Mucosa of rectum (tissue), 2 donors: ENCODE data around the gene CA4.
"Not testable (repeated sequence)": the region's sequence is repeated elsewhere in the genome, so short reads cannot be mapped to it uniquely, and the experiment has no call there.

Experiments
- H3K27ac ChIP-seq, 2 donors: one replicate each; pipeline ENCODE4 v1.7.0; 2013; ENCODE audit warnings: inconsistent platforms in 2 of 2, low read depth in 2 of 2, low read length in 2 of 2
- H3K27me3 ChIP-seq, 2 donors: one replicate each; pipeline ENCODE4 v1.7.0; 2013; ENCODE audit warnings: low read length in 2 of 2; ENCODE audit not compliant: control insufficient read depth in 2 of 2, insufficient read depth in 2 of 2
- H3K36me3 ChIP-seq, 2 donors: one replicate each; pipeline ENCODE4 v1.7.0; 2013; ENCODE audit warnings: low read length in 2 of 2; ENCODE audit not compliant: control insufficient read depth in 2 of 2, insufficient read depth in 2 of 2
- H3K4me1 ChIP-seq, 2 donors: one replicate each; pipeline ENCODE4 v1.7.0; 2013; ENCODE audit warnings: low read length in 2 of 2, mild to moderate bottlenecking in 1 of 2; ENCODE audit not compliant: control insufficient read depth in 2 of 2, insufficient read depth in 2 of 2
- H3K4me3 ChIP-seq, 2 donors: one replicate each; pipeline ENCODE4 v1.7.0; 2013; ENCODE audit warnings: low read length in 2 of 2
- H3K9ac ChIP-seq, 2 donors: one replicate each; pipeline ENCODE4 v1.7.0; 2013; ENCODE audit warnings: low read length in 2 of 2, low read depth in 1 of 2, mild to moderate bottlenecking in 1 of 2
- H3K9me3 ChIP-seq, 2 donors: one replicate each; pipeline ENCODE4 v1.7.0; 2013; ENCODE audit warnings: low read length in 2 of 2; ENCODE audit not compliant: control insufficient read depth in 2 of 2
- donor health status: healthy.
- donor health status: Normal muscosa, but diverticular disease.

CA4 gene

DNA sequence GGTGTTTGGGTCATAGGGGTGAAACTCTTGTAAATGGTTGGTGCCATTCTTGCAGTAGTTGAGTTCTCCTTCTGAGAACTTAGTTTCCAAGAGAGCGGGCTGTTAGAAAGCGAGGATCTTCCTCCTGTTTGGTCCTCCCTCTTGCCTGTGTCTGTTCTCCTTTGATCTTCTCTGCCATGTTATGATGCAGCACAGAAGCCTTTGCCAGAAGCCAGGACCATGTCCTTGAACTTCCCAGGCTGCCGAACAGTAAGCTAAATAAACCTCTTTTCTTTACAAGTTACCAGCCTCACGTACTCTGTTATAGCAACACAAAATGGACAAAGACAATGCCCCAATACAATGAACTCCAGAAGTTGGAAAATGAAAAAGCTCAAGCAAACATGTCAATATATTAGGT lies 40.3 kb downstream of the CA4 start:
- H3K36me3 ChIP-seq, H3K27ac ChIP-seq, H3K9ac ChIP-seq, H3K4me3 ChIP-seq, H3K4me1 ChIP-seq, H3K9me3 ChIP-seq, H3K27me3 ChIP-seq: not testable (repeated sequence)

DNA sequence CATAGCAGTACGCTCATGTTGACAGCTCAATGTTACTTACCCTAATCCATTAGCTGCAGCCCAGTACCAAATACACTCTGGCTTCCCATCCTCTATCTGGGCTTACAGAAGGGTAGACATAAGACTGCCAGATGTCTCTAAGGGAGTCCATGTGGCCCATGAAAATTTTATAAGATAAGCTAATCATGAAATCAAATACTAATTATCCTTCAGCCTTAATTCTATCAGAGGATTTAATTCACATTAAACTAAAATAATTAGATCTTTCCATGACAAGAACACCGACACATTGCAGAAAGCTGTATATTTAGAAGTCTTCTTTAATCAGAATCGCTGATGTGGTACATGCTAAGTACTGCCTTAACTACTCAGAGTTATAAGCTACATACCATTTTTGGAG lies 43.3 kb downstream of the CA4 start:
- H3K9me3 ChIP-seq, H3K9ac ChIP-seq, H3K4me3 ChIP-seq, H3K27ac ChIP-seq, H3K27me3 ChIP-seq, H3K4me1 ChIP-seq: not testable (repeated sequence)
- peaks cover 4 to 14% of the 10 kb centered on the region in 2 donors for H3K36me3 ChIP-seq

DNA sequence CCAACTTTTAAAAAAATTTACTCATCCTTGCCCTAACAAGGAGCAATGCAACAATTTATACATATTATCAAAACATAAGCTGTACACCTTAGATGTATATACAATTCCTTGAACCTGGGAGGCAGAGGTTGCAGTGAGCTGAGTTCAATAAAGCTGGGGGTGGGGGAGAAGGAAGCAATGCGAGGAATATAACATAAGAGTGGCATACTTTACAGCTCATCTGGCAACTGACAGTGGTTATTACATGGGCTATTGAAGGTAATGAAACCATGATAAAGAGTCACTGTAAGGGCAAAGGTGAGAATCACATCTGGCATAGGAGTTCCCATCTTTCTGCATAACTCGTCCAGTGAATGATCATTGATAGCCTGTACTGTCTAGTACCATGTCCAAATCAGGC lies 43.7 kb downstream of the CA4 start:
- H3K36me3 ChIP-seq: peaks cover 4 to 14% of the 10 kb centered on the region in 2 donors

DNA sequence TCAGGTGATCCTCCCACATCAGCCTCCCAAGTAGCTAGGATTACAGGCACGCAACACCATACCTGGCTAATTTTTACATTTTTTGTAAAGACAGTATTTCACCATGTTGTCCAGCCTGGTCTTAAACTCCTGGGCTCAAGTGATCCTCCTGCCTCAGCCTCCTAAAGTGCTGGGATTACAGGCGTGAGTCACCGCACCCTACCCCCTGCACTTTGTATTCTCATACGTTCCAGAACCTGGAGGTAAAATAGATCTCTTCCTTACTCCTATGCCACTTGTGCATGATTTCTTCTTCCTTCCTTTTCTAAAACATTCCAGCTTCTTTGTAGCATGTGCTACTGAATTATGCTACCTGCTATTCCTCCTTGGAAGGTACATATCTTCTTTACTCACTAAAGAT lies 44.4 kb downstream of the CA4 start:
- not testable (repeated sequence) for H3K9me3 ChIP-seq, H3K27me3 ChIP-seq, H3K27ac ChIP-seq, H3K4me3 ChIP-seq, H3K9ac ChIP-seq, H3K4me1 ChIP-seq
- peaks cover 4 to 14% of the 10 kb centered on the region in 2 donors for H3K36me3 ChIP-seq

More for the DNA sequence above, 43.7 kb downstream of the CA4 start:
- H3K4me3 ChIP-seq: no peak overlapping the region
- H3K27me3 ChIP-seq: no peaks in the 10 kb centered on the region
- H3K4me1 ChIP-seq: no peaks in the 10 kb centered on the region
- H3K9me3 ChIP-seq: no peaks in the 10 kb centered on the region
- no peak overlapping the region for H3K9ac ChIP-seq
- H3K27ac ChIP-seq: no peak overlapping the region

DNA sequence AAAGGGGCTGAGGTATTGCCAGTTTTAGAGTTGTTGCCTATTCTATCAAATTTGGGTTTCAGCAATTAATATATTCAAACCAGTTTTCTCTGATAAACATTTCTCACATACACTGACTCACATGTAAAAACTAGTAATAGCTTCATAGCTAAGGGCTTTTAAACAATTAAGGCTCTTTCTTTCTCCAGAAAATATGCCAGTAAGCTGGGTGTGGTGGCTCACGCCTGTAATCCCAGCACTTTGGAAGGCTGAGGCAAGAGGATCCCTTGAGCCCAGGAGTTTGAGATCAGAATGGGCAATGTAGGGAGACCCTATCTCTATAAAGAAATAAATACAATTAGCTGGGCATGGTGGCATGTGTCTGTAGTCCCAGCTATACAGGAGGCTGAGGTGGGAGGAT lies 48.9 kb downstream of the CA4 start:
- H3K9me3 ChIP-seq, H3K27me3 ChIP-seq, H3K27ac ChIP-seq, H3K4me1 ChIP-seq, H3K9ac ChIP-seq, H3K4me3 ChIP-seq, H3K36me3 ChIP-seq: not testable (repeated sequence)

DNA sequence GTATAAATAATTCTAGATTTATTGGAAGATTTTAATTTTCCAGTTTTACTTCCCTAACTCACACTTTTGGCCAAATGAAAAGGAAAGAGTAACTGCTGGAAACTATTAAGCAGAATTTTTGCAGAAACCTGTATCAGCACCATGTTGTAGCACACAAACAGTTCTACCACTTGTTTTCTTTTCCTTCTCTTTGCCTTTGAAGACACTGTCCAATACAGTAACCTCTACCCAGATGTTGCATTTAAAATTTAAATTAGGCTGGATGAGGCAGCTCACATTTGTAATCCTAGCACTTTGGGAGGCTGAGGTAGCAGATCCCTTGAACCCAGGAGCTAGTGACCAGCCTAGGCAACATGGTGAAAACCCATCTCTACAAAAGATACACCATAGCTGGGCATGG lies 56.0 kb downstream of the CA4 start:
- H3K4me3 ChIP-seq, H3K36me3 ChIP-seq, H3K4me1 ChIP-seq, H3K27me3 ChIP-seq, H3K9ac ChIP-seq, H3K9me3 ChIP-seq, H3K27ac ChIP-seq: not testable (repeated sequence)

DNA sequence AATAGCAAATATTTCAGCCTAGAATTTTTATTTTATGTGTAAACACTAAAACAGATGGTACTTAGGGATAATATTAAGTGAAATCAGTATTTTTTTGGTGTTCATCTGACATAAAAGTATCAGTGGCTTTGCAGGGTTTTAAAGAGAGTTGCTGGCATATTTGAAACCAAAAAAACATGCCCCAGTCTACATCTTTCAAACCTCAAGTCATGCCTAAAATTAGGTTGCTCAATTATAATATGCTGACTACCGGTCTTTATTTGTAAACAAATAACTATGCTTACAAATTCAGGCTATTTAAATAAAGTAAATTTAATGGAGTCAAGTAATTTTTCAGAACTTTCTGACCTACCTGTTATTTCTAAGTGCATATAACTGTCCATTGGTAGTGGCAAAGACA lies 58.5 kb downstream of the CA4 start:
- H3K9me3 ChIP-seq, H3K27ac ChIP-seq, H3K36me3 ChIP-seq, H3K9ac ChIP-seq, H3K27me3 ChIP-seq, H3K4me1 ChIP-seq, H3K4me3 ChIP-seq: not testable (repeated sequence)
